ENCODE measurements around the gene EP400.

Gene EP400

GRCh38 chr12:131922772-131923171, 27.0 kb upstream of the EP400 start:
- DNase-seq (ENCODE audit: extremely low spot score, insufficient read length, low read depth) = no peak
- no peak for FAIRE-seq

DNA sequence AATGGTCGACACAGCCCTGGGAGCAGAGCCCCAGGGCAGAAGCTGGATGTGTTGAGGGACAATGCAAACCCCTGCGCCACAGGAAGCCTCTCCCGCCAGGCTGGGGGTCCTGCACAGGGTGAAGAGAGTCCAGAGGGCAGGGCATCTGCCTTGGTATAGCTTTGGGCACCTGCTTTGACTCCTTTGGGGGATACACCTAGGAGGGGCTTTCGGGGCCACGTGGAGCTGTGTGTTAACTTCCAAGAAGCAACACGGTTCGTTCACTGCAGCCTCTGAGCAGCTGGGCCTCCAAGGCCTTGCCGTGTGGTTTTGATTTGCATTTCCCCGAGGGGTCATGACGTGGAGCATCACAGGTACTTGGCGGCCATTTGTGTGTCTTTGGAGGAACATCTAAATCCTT, 26.5 kb upstream of the EP400 start:
- FAIRE-seq (peak; percentile 87), DNase-seq (ENCODE audit: extremely low spot score, insufficient read length, low read depth) (peak; percentile 28)

GRCh38 chr12:131927110-131928079, 22.3 kb upstream of the EP400 start:
- FAIRE-seq = no peak
- no peak for DNase-seq (ENCODE audit: extremely low spot score, insufficient read length, low read depth)

DNA sequence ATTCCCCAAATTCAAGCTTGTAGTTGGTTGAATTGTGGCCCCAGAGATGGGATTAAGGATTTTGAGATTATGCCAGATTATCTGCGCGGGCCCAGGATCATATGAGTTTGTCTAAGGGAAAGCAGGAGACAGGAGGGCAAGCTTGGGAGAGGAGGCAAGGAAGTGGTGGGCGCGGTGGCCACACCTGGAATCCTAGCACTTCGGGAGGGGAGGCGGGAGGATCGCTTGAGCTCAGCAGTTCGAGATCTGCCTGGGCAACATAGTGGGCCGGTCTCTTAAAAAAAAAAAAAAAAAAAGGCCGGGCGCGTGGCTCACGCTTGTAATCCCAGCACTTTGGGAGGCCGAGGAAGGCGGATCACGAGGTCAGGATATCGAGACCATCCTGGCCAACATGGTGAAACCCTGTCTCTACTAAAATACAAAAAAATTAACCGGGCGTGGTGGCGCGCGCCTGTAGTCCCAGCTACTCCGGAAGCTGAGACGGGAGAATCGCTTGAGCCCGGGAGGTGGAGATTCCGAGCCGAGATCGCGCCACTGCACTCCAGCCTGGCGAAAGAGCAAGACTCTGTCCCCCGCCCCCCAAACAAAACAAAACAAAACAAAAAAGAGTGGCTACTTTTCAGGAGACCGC, 21.5 kb upstream of the EP400 start:
- FAIRE-seq = no peak

DNA sequence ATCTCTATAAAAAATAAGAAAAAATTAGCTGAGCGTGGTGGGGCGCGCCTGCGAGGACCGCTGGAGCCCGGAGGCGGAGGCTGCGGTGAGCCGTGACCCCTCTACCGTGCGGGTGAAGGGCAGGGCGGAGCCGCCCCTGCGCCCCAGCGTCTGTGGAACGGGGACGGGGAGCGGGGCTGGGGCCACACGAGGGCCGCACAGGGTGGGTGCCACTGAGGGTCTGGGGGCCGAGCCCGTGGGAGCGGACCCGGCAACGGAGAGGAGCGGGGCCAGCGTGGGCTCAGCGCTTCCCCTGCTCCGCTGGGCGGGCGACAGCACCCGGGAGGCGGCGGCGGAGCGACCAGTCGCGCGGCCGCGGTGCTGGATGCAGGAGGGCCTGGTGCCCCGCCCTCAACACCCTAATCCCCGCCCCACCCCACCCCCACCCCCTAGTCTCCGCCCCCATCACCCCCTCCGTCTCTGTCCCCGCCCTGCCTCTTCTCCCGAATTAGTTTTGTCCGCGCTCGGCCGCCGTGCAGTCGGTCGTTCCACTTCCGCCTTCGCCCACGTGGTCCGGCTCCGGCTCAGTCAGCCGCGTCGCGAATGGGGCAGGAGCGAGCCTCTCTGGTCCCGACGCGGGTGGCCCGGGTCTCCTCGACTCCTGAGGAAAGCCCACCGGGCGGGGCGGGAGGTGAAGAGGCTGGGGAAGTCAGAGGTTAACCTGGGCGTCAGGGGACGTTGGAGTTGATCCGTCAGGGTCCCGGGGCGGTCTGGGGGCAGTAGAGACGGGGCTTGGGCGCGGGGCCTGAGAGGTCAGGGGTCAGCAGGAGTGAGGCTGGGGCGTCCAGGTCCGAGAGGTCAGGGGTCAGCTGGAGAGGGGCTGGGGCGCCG, 20.8 kb upstream of the EP400 start, which contains the start of gene PUS1:
Gene PUS1, plus strand, starts transcription at position 566 of the 870 bp plus-strand sequence. CDS start 447 bp downstream, outside the sequence.
- FAIRE-seq (peak; percentile 89), DNase-seq (ENCODE audit: extremely low spot score, insufficient read length, low read depth) (peak; percentile 97)

More for the DNA sequence above, 21.5 kb upstream of the EP400 start:
- no peak for DNase-seq (ENCODE audit: extremely low spot score, insufficient read length, low read depth)

DNA sequence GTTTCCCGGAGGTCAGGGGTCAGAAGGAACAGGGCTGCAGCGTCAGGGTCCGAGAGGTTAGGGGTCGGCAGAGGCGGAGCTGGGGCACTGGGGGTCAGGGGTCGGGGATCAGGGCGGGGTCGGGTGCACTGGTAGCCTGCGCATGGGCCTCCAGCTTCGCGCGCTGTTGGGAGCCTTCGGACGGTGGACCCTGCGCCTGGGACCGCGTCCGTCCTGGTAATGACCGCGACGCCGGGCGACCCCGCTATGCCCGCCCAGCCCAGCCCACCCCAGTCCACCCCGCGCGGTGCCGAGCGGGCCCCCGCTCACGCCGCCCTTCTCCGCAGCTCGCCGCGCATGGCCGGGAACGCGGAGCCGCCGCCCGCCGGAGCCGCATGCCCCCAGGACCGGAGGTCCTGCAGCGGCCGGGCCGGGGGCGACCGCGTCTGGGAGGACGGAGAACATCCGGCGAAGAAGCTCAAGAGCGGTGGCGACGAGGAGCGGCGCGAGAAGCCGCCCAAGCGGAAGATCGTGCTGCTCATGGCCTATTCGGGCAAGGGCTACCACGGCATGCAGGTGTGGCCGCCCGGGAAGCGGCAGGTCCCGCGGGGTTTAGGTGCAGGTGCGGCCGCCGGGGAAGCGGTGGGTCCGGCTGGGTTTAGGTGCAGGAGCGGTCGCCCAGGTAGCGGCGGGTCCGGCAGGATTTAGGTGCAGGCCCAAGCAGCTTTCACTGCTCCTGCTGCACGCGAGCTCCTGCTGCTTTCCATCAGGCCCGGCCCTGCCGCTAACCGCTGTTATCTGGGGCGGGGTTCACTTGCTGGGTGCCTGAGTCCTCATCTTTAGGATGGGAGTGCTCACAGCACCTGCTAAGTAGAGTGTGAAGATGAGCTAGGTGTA, 19.9 kb upstream of the EP400 start:
- FAIRE-seq (no peak), DNase-seq (ENCODE audit: extremely low spot score, insufficient read length, low read depth) (no peak)

DNA sequence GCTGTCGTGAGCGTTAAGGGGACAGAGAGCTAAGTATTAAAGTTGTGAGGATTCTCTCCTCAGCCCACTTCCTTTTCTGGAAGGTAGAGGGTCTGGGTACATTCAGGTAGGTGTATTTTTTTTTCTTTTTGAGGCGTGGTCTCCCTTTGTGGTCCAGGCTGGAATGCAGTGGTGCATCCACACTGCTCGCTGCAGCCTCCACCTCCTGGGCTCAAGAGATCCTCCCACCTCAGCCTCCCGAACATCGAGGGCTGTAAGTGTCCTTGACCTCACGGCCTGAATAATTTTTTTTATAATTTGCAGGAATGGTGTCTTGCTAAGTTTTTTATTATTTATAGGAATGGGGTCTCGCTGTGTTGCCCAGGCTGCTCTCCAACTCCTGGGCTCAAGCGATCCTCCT, 19.2 kb upstream of the EP400 start:
- DNase-seq (ENCODE audit: extremely low spot score, insufficient read length, low read depth) (no peak), FAIRE-seq (no peak)

- FAIRE-seq (no peak), DNase-seq (ENCODE audit: extremely low spot score, insufficient read length, low read depth) (no peak)
These were observed 16.4 kb upstream of the EP400 start for GRCh38 chr12:131933387-131933786.

GRCh38 chr12:131934535-131934934, 15.2 kb upstream of the EP400 start:
- FAIRE-seq = no peak
- no peak for DNase-seq (ENCODE audit: extremely low spot score, insufficient read length, low read depth)

DNA sequence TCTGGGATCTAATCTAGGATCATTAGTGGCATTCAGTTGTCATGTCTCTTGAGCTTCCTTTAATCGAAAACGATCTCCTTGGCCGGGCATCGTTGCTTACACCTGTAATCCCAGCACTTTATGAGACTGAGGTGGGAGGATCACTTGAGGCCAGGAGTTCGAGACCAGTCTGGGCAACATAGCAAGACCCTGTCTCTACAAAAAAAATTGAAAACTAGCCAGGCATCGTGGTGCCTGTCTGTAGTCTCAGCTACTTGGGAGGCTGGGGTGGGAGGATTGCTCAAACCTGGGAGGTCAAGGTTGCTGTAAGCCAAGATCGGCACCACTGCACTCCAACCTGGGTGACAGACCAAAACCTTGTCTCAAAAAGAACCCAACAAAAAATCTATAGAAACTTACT, 11.7 kb upstream of the EP400 start:
- DNase-seq (ENCODE audit: extremely low spot score, insufficient read length, low read depth) (no peak), FAIRE-seq (no peak)

- FAIRE-seq (no peak), DNase-seq (ENCODE audit: extremely low spot score, insufficient read length, low read depth) (no peak)
These were observed 10.7 kb upstream of the EP400 start for GRCh38 chr12:131939007-131939406.

- no peak for FAIRE-seq
These were observed 9.6 kb upstream of the EP400 start for GRCh38 chr12:131940141-131940547.

DNA sequence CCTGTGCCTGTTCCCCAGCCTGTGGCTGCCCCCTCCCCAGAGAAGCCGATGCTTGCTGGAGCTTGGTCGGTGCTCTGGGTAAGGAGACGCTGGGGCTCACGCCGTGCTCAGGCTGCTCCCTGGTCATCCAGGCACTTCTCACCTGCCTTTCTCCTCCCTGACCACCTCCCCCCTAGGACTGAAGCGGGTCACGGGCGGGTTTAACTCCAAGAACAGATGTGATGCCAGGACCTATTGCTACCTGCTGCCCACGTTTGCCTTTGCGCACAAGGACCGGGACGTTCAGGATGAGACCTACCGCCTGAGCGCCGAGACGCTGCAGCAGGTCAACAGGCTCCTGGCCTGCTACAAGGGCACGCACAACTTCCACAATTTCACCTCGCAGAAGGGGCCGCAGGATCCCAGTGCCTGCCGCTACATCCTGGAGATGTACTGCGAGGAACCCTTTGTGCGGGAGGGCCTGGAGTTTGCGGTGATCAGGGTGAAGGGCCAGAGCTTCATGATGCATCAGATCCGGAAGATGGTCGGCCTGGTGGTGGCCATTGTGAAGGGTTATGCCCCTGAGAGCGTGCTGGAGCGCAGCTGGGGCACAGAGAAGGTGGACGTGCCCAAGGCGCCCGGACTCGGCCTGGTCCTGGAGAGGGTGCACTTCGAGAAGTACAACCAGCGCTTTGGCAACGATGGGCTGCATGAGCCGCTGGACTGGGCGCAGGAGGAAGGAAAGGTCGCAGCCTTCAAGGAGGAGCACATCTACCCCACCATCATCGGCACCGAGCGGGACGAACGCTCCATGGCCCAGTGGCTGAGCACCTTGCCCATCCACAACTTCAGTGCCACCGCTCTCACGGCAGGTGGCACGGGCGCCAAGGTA, 8.4 kb upstream of the EP400 start:
- no peak for FAIRE-seq

More at GRCh38 chr12:131940141-131940547, 9.6 kb upstream of the EP400 start:
- no peak for DNase-seq (ENCODE audit: extremely low spot score, insufficient read length, low read depth)

DNA sequence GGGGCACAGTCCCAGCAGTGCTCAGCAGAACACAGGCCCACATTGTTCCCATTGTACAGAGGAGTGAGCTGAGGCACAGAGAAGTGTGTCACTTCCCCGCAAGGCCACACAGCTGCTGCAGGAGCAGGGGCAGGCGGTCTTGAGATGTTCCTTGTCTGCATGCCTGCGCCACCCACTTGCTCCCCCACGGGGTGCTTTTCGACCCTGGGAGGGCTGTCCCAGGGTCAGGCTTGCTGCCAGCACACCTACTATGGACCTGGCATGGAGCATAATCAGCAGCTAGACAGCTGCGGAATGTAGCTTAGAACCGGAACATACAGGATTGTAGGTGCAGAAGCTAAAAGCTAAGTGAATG, 7.8 kb upstream of the EP400 start:
- no peak for DNase-seq (ENCODE audit: extremely low spot score, insufficient read length, low read depth)
- no peak for FAIRE-seq

More for the DNA sequence above, 8.4 kb upstream of the EP400 start:
- no peak for DNase-seq (ENCODE audit: extremely low spot score, insufficient read length, low read depth)

DNA sequence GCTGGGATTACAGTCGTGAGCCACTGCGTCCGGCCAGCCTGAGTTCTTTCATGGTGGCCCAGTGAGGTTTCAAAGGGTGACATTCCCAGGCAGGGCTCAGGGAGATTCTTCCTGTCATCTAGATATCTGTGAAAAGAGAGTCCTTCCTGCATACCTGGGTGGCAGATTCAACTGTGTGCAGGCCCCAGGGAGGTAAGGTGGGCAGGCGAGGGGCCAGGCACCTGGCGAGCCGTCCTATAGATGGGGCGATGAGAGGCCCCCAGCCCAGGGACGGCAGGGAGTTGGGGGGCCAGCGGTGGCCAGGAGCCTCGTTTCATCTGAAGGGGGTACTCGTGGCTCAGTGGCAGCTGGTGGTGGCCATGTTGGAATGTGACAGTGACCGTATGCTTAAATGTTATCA, 7.1 kb upstream of the EP400 start:
- no peak for DNase-seq (ENCODE audit: extremely low spot score, insufficient read length, low read depth)
- FAIRE-seq = no peak

GRCh38 chr12:131943389-131943788, 6.4 kb upstream of the EP400 start:
- no peak for DNase-seq (ENCODE audit: extremely low spot score, insufficient read length, low read depth)
- FAIRE-seq = no peak

GRCh38 chr12:131943876-131944275, 5.9 kb upstream of the EP400 start:
- FAIRE-seq = no peak
- DNase-seq (ENCODE audit: extremely low spot score, insufficient read length, low read depth) = no peak

- no peak for DNase-seq (ENCODE audit: extremely low spot score, insufficient read length, low read depth)
- FAIRE-seq = no peak
These were observed 5.0 kb upstream of the EP400 start for GRCh38 chr12:131944601-131945251.
